Natural killer cell treated with Interleukin-12 subunit alpha and Interleukin-12 subunit beta and Interleukin-15 and Interleukin-18, amount 100 ng/mL, for 72 hours (primary cell): Measurements from ENCODE around the gene TMEM242. TPM values are rescaled to one million over a fixed set of nuclear protein-coding genes. Genes with fewer than 3 reads are reported as not detected.

ENCODE experiments used
- ATAC-seq, 2 donors: fragments of 150-1000 bp; cut with Tn5 transposase in 1 of 2; sonication (Bioruptor Pico), chemical (Tn5 transposase) in 1 of 2; 2 replicates each; pipeline ENCODE4 v1.10.0; 2021
- DNase-seq: peaks from one replicate; pipeline ENCODE4 v3.0.0; 2022; ENCODE audit warnings: low spot score
- H3K27ac Mint-ChIP-seq, 2 donors: 1 replicate in 1 of 2; 2 replicates in 1 of 2; pipeline ENCODE4 v1.8.0; 2022; ENCODE audit warnings: mixed read lengths in 2 of 2, mild to moderate bottlenecking in 1 of 2, moderate library complexity in 1 of 2
- H3K27me3 Mint-ChIP-seq, 2 donors: 1 replicate in 1 of 2; 2 replicates in 1 of 2; pipeline ENCODE4 v1.8.0; 2022; ENCODE audit warnings: mixed read lengths in 2 of 2
- H3K36me3 Mint-ChIP-seq: one replicate; pipeline ENCODE4 v1.8.0; 2022; ENCODE audit warnings: mixed read lengths
- H3K4me1 Mint-ChIP-seq, 2 donors: 1 replicate in 1 of 2; 2 replicates in 1 of 2; pipeline ENCODE4 v1.8.0; 2022; ENCODE audit warnings: low read depth in 2 of 2, mixed read lengths in 2 of 2, mild to moderate bottlenecking in 1 of 2
- H3K4me3 Mint-ChIP-seq: one replicate; pipeline ENCODE4 v1.8.0; 2022; ENCODE audit warnings: mixed read lengths
- H3K9me3 Mint-ChIP-seq: 2 replicates; pipeline ENCODE4 v1.8.0; 2022; ENCODE audit warnings: mixed read lengths
- total RNA-seq, 2 donors: library from RNA; stranded (reverse); gene quantifications; one replicate each; pipeline ENCODE4 v1.2.3, GENCODE V29; 2022

Gene TMEM242
- total RNA-seq, 2 donors from 2014 or later: 9.6 to 10.8 TPM

- Mint-ChIP-seq H3K4me3 (no peak overlapping the region), H3K9me3 (peaks cover 9% of the 10 kb centered on the region), H3K4me1 (peaks cover 9 to 11% of the 10 kb centered on the region in 2 donors), H3K36me3 (peaks cover 12% of the 10 kb centered on the region), H3K27me3 (peaks cover 0 to 11% of the 10 kb centered on the region in 2 donors), H3K27ac (no peak overlapping the region)
- DNase-seq: no peak
- no peak for ATAC-seq
Observed at GRCh38 chr6:157268396-157268795, 54.9 kb downstream of the TMEM242 start.

DNA sequence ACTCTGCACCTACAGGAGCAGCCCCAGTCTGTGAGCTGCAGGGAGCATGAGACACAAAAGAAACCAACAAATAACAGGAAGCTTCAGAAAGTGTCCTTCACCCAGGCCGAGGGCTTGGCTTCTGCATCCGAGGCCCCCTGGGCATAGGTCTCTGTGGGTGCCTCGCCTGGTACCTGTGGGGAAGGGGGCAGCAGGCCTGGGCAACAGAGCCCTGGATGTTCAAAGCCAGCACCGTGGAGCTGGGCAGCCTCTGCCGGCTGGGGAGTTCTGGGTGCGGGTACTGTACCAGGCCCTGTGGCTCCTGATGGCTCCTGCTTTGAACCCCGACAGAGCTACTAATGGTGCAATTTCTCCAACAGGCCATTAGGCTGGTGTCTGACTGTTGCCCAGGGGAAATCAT, 55.7 kb downstream of the TMEM242 start:
- DNase-seq (no peak), ATAC-seq (no peak)
- peaks cover 9 to 11% of the 10 kb centered on the region in 2 donors for H3K4me1 Mint-ChIP-seq
- no peak overlapping the region for H3K27ac Mint-ChIP-seq
- H3K4me3 Mint-ChIP-seq: no peak overlapping the region
- H3K27me3 Mint-ChIP-seq: peaks cover 0 to 11% of the 10 kb centered on the region in 2 donors
- H3K9me3 Mint-ChIP-seq: peaks cover 9% of the 10 kb centered on the region
- H3K36me3 Mint-ChIP-seq: peaks cover 12% of the 10 kb centered on the region

GRCh38 chr6:157267109-157267611, 56.2 kb downstream of the TMEM242 start:
- H3K27ac Mint-ChIP-seq: no peak overlapping the region

DNA sequence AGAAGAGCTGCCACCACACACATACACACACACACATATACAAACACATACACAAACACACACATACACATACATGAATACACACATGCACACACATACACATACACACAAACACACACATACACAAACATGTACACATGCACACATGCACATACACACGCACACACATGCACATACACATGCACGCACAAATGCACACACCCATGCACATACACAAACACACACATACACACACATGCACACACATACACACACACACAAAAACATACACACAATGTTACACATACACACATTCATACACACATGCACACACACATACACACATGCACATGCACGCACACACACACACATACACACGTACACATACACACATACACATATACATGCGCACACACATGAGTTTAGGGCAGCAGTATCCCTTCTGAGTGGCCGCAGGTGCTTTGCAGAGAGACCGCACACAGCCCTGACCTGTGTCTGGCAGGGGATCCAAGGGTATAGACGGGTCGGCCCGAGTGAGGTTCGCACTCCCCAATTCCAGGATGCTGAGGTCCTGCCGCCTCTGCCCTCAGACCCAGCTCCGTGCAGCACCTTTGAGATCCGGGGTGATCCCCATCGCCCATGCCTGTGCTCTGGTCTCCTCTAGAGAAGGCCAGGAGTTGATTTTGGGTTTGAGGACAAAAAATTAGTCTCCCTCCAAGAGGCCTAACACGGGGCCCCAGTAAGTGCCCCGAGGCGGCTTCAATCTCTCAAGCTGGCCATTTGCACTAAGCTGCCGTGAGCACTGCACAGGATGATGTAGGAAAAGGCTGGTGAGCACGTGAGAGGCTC, 56.8 kb downstream of the TMEM242 start:
- DNase-seq (peak; percentile 45), ATAC-seq (no peak)
- Mint-ChIP-seq H3K27me3 (peaks cover 2 to 11% of the 10 kb centered on the region in 2 donors), H3K36me3 (peaks cover 12% of the 10 kb centered on the region), H3K4me1 (peaks cover 9 to 11% of the 10 kb centered on the region in 2 donors), H3K4me3 (no peak overlapping the region), H3K27ac (no peak overlapping the region), H3K9me3 (peaks cover 9% of the 10 kb centered on the region)

More at GRCh38 chr6:157267109-157267611, 56.2 kb downstream of the TMEM242 start:
- H3K4me1 Mint-ChIP-seq: peaks cover 9 to 11% of the 10 kb centered on the region in 2 donors
- H3K36me3 Mint-ChIP-seq: peaks cover 12% of the 10 kb centered on the region
- peaks cover 0 to 11% of the 10 kb centered on the region in 2 donors for H3K27me3 Mint-ChIP-seq
- ATAC-seq: no peak
- no peak overlapping the region for H3K4me3 Mint-ChIP-seq
- peak; percentile 54 for DNase-seq
- H3K9me3 Mint-ChIP-seq: peaks cover 9% of the 10 kb centered on the region

DNA sequence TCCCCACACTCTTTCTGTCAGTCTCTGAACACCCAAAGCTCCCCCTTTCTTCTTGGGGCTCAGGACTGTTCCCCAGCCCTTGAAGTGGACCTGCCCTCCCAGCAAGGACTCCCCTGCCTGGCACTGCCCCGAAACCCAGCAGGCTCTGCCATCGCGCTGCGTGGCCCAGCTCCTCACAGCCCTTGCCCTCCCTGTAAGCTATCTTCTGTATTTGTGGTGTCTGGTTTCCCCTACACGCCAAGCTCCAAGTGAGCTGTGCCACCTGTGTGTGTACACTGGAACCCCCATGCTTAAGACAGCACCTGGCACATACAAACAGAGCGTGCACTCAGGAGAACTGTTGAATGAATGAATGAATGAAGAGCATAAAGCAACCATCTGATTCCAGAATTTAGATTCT, 57.7 kb downstream of the TMEM242 start:
- H3K36me3 Mint-ChIP-seq: peaks cover 10% of the 10 kb centered on the region
- H3K27ac Mint-ChIP-seq: no peak overlapping the region
- peaks cover 2 to 11% of the 10 kb centered on the region in 2 donors for H3K27me3 Mint-ChIP-seq
- H3K4me1 Mint-ChIP-seq: peaks cover 8 to 9% of the 10 kb centered on the region in 2 donors
- DNase-seq: no peak
- no peak overlapping the region for H3K4me3 Mint-ChIP-seq
- ATAC-seq: no peak
- peaks cover 8% of the 10 kb centered on the region for H3K9me3 Mint-ChIP-seq

GRCh38 chr6:157265186-157265585, 58.1 kb downstream of the TMEM242 start:
- peaks cover 4% of the 10 kb centered on the region for H3K9me3 Mint-ChIP-seq
- H3K4me3 Mint-ChIP-seq: no peak overlapping the region
- H3K36me3 Mint-ChIP-seq: peaks cover 5% of the 10 kb centered on the region
- H3K4me1 Mint-ChIP-seq: peaks cover 4 to 5% of the 10 kb centered on the region in 2 donors
- ATAC-seq (no peak), DNase-seq (peak; percentile 51)
- peaks cover 2 to 11% of the 10 kb centered on the region in 2 donors for H3K27me3 Mint-ChIP-seq
- H3K27ac Mint-ChIP-seq: no peak overlapping the region

GRCh38 chr6:157264701-157265100, 58.6 kb downstream of the TMEM242 start:
- Mint-ChIP-seq H3K27me3 (peaks cover 2 to 11% of the 10 kb centered on the region in 2 donors), H3K4me1 (peaks cover 0 to 2% of the 10 kb centered on the region in 2 donors), H3K9me3 (no peaks in the 10 kb centered on the region), H3K4me3 (no peak overlapping the region), H3K27ac (no peak overlapping the region), H3K36me3 (peaks cover under 1% of the 10 kb centered on the region)
- DNase-seq (no peak), ATAC-seq (no peak)

- Mint-ChIP-seq H3K27ac (no peak overlapping the region), H3K4me3 (no peak overlapping the region), H3K4me1 (peaks cover 6 to 10% of the 10 kb centered on the region in 2 donors), H3K36me3 (no peaks in the 10 kb centered on the region), H3K9me3 (no peaks in the 10 kb centered on the region), H3K27me3 (peaks cover 6 to 11% of the 10 kb centered on the region in 2 donors)
- ATAC-seq (no peak), DNase-seq (no peak)
Observed at GRCh38 chr6:157263881-157264397, 59.4 kb downstream of the TMEM242 start.

- no peaks in the 10 kb centered on the region for H3K36me3 Mint-ChIP-seq
Observed at GRCh38 chr6:157263146-157263545, 60.2 kb downstream of the TMEM242 start.

GRCh38 chr6:157261606-157262005, 61.7 kb downstream of the TMEM242 start:
- H3K9me3 Mint-ChIP-seq: no peaks in the 10 kb centered on the region
- H3K27ac Mint-ChIP-seq: no peak overlapping the region
- H3K4me3 Mint-ChIP-seq: no peak overlapping the region
- DNase-seq (no peak), ATAC-seq (no peak)
- no peaks in the 10 kb centered on the region for H3K36me3 Mint-ChIP-seq
- H3K4me1 Mint-ChIP-seq: peaks cover 6 to 12% of the 10 kb centered on the region in 2 donors
- peaks cover 9 to 11% of the 10 kb centered on the region in 2 donors for H3K27me3 Mint-ChIP-seq

More at GRCh38 chr6:157263146-157263545, 60.2 kb downstream of the TMEM242 start:
- ATAC-seq (no peak), DNase-seq (no peak)
- H3K9me3 Mint-ChIP-seq: no peaks in the 10 kb centered on the region
- H3K27ac Mint-ChIP-seq: no peak overlapping the region
- peaks cover 6 to 11% of the 10 kb centered on the region in 2 donors for H3K27me3 Mint-ChIP-seq
- no peak overlapping the region for H3K4me3 Mint-ChIP-seq
- peaks cover 6 to 12% of the 10 kb centered on the region in 2 donors for H3K4me1 Mint-ChIP-seq

GRCh38 chr6:157260735-157261410, 62.4 kb downstream of the TMEM242 start:
- Mint-ChIP-seq H3K27ac (no peak overlapping the region), H3K36me3 (no peaks in the 10 kb centered on the region), H3K27me3 (peaks cover 9% of the 10 kb centered on the region in 2 donors), H3K4me1 (peaks cover 6 to 12% of the 10 kb centered on the region in 2 donors), H3K4me3 (no peak overlapping the region), H3K9me3 (no peaks in the 10 kb centered on the region)
- DNase-seq: peak; percentile 40
- no peak for ATAC-seq

GRCh38 chr6:157259443-157259842, 63.9 kb downstream of the TMEM242 start:
- ATAC-seq: no peak
- no peak for DNase-seq

GRCh38 chr6:157258878-157259277, 64.4 kb downstream of the TMEM242 start:
- DNase-seq: peak; percentile 60

More at GRCh38 chr6:157259443-157259842, 63.9 kb downstream of the TMEM242 start:
- Mint-ChIP-seq H3K9me3 (no peaks in the 10 kb centered on the region), H3K27ac (no peak overlapping the region), H3K36me3 (no peaks in the 10 kb centered on the region), H3K4me3 (peak overlapping the region; percentile 6), H3K27me3 (peaks cover 11 to 15% of the 10 kb centered on the region in 2 donors), H3K4me1 (peaks cover 6 to 12% of the 10 kb centered on the region in 2 donors)

More at GRCh38 chr6:157258878-157259277, 64.4 kb downstream of the TMEM242 start:
- Mint-ChIP-seq H3K27me3 (peaks cover 15 to 16% of the 10 kb centered on the region in 2 donors), H3K4me1 (peaks cover 10 to 12% of the 10 kb centered on the region in 2 donors), H3K36me3 (no peaks in the 10 kb centered on the region), H3K9me3 (no peaks in the 10 kb centered on the region), H3K27ac (no peak overlapping the region), H3K4me3 (peak overlapping the region; percentile 6)
- peak; percentile 66 to 85 for ATAC-seq
